ENCODE measurements around the gene LRMDA. TPM values are rescaled to one million over a fixed set of nuclear protein-coding genes. Genes with fewer than 3 reads are reported as not detected.

LRMDA gene
- total RNA-seq, 1 donor from 2014 or later, result 5.2 TPM

DNA sequence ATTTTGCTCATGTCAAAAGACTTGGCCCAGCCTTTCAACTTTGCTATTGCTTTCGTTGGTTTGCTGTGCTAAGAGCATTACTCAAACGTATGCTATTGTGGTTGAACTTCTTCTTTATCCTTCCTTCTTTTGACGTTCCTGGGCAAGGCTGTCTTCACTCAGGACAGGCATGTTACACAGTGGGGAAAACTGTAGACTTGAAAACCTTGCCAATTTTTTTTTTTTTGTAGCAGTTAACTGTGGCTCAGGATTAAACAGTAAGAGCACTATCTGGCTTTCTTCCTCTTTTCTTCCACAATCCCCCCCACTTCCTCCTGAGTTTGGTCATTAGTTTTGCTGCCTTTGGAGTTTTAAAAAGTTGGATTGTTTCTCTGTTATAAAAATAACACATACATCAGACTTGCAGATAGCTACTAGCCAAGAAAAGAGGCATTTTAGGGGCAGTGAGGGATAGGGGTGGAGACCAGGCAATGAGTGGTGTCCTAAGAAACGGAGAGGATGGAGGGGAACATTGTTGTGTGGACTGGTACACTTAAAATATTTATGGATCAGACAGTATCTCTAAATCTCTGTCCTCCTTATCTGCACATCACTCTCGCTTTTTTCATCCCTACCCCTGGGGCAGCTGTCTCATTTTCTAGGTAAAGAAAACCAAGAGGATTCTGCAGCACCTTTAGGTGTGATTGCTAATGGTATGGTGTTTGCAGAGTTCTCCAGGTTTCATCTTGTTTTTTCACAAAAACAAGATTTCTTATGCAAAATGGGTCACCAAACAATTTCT, 181.7 kb downstream of the LRMDA start:
- no peaks in the 10 kb centered on the region for H3K36me3 ChIP-seq
- Mint-ChIP-seq H3K27ac (no peak overlapping the region), H3K27me3 (ENCODE audit: insufficient read depth, low read depth) (peaks cover 7% of the 10 kb centered on the region), H3K9me3 (no peaks in the 10 kb centered on the region), H3K4me1 (peaks cover 24% of the 10 kb centered on the region), H3K4me3 (no peak overlapping the region), H3K36me3 (no peaks in the 10 kb centered on the region)
- no peaks in the 10 kb centered on the region for H3F3A ChIP-seq (ENCODE audit: low read depth)
- no peak overlapping the region for H3K4me3 ChIP-seq
- peaks cover 28% of the 10 kb centered on the region for H3K4me1 ChIP-seq
- H3K4me2 ChIP-seq, result no peak overlapping the region
- H3K27me3 ChIP-seq, result no peaks in the 10 kb centered on the region
- TF ChIP-seq, protein P1, sequence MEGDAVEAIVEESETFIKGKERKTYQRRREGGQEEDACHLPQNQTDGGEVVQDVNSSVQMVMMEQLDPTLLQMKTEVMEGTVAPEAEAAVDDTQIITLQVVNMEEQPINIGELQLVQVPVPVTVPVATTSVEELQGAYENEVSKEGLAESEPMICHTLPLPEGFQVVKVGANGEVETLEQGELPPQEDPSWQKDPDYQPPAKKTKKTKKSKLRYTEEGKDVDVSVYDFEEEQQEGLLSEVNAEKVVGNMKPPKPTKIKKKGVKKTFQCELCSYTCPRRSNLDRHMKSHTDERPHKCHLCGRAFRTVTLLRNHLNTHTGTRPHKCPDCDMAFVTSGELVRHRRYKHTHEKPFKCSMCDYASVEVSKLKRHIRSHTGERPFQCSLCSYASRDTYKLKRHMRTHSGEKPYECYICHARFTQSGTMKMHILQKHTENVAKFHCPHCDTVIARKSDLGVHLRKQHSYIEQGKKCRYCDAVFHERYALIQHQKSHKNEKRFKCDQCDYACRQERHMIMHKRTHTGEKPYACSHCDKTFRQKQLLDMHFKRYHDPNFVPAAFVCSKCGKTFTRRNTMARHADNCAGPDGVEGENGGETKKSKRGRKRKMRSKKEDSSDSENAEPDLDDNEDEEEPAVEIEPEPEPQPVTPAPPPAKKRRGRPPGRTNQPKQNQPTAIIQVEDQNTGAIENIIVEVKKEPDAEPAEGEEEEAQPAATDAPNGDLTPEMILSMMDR (IDR thresholded peaks at IDR 0.05), result no peak
- TF ChIP-seq EZH2phosphoT487 (IDR thresholded peaks at IDR 0.05) (no peak), EZH2 (IDR thresholded peaks at IDR 0.05) (no peak)
- no peak overlapping the region for H3K9ac ChIP-seq
- no peak overlapping the region for H2AFZ ChIP-seq (replicated peaks)
- H3K79me2 ChIP-seq (ENCODE audit: low read depth), result no peaks in the 10 kb centered on the region
- no peak for DNase-seq (ENCODE audit: low spot score)
- H3K27ac ChIP-seq, result no peak overlapping the region
- H4K20me1 ChIP-seq (ENCODE audit: low read depth), result no peaks in the 10 kb centered on the region
- no peaks in the 10 kb centered on the region for H3K9me3 ChIP-seq (ENCODE audit: low read depth)

DNA sequence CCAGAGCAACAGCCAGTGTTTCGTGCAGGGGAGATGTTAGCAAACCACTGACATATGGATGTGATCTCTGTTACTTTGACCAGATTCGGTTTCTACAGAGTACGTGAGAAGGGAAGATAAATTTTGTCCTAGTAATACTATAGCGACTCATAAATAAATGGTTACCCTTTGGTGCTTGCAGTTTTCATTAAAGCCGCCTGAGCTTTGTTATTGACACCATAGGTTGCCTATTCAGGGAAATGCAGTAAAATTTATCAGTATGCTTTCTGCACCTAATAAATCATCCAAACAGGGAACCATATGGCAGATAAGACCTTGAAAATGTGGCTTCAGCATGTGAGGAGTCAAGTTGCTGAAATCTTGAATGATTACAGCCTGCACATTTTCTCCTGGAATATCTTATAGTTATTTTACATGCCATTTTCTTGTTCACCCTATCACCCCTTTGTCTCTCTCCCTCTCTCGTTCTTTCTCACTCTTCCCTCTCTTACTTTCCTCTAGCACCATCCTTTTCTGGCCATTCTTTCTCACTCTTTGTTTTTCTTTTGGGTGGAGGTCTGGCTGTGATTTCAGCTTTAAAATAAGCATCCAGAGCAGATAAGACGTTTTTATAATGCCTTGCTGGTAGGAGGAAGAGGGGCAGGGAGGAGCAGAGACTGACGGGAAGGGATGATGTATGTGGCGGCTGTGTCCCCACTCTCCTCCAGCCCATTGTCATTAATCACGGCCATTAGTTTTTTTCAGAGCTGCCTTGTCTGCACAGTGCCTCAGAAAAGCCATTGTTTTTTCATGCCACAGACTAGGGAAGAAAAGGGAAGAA, 182.5 kb downstream of the LRMDA start:
- Mint-ChIP-seq H3K36me3 (no peaks in the 10 kb centered on the region), H3K9me3 (no peaks in the 10 kb centered on the region), H3K27me3 (ENCODE audit: insufficient read depth, low read depth) (peaks cover 7% of the 10 kb centered on the region), H3K27ac (no peak overlapping the region), H3K4me3 (no peak overlapping the region), H3K4me1 (peaks cover 24% of the 10 kb centered on the region)
- Histone ChIP-seq H3F3A (ENCODE audit: low read depth) (no peaks in the 10 kb centered on the region), H3K9me3 (ENCODE audit: low read depth) (no peaks in the 10 kb centered on the region), H3K27ac (no peak overlapping the region), H3K4me2 (peak overlapping the region; percentile 21), H3K9ac (no peak overlapping the region), H2AFZ (replicated peaks) (peak overlapping the region; percentile 64), H3K27me3 (no peaks in the 10 kb centered on the region), H3K4me3 (no peak overlapping the region), H3K79me2 (ENCODE audit: low read depth) (no peaks in the 10 kb centered on the region), H4K20me1 (ENCODE audit: low read depth) (no peaks in the 10 kb centered on the region), H3K4me1 (peaks cover 28% of the 10 kb centered on the region), H3K36me3 (no peaks in the 10 kb centered on the region)
- TF ChIP-seq, protein P1 (IDR thresholded peaks at IDR 0.05), result no peak
- TF ChIP-seq EZH2phosphoT487 (IDR thresholded peaks at IDR 0.05), result no peak
- no peak for TF ChIP-seq EZH2 (IDR thresholded peaks at IDR 0.05)
- peak; percentile 37 for DNase-seq (ENCODE audit: low spot score)

DNA sequence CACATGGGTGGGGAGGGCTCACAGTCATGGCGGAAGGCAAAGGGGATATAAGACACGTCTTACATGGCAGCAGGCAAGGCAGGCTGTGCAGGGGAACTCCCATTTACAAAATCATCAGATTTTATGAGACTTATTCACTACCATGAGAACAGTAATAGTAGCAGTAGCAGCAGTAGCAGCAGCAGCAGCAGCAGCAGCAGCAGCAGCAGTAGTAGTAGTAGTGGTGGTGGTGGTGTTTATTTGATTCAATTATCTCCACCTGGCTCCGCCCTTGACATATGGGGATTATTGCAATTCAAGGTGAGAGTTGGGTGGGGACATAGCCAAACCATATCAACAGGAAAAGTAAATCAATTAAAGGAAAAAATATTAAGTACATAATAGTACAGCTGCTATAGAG, 184.7 kb downstream of the LRMDA start:
- Histone ChIP-seq H3K9me3 (ENCODE audit: low read depth) (no peaks in the 10 kb centered on the region), H3K27ac (no peak overlapping the region), H3K27me3 (no peaks in the 10 kb centered on the region), H3K4me1 (peaks cover 28% of the 10 kb centered on the region), H2AFZ (replicated peaks) (no peak overlapping the region), H4K20me1 (ENCODE audit: low read depth) (no peaks in the 10 kb centered on the region), H3K9ac (no peak overlapping the region), H3K4me2 (no peak overlapping the region), H3F3A (ENCODE audit: low read depth) (no peaks in the 10 kb centered on the region), H3K36me3 (no peaks in the 10 kb centered on the region), H3K79me2 (ENCODE audit: low read depth) (no peaks in the 10 kb centered on the region), H3K4me3 (no peak overlapping the region)
- H3K4me1 Mint-ChIP-seq, result peaks cover 24% of the 10 kb centered on the region
- TF ChIP-seq, protein P1 (IDR thresholded peaks at IDR 0.05), result no peak
- no peak for TF ChIP-seq EZH2phosphoT487 (IDR thresholded peaks at IDR 0.05)
- no peak for TF ChIP-seq EZH2 (IDR thresholded peaks at IDR 0.05)
- H3K27me3 Mint-ChIP-seq (ENCODE audit: insufficient read depth, low read depth), result peaks cover 9% of the 10 kb centered on the region
- H3K36me3 Mint-ChIP-seq, result no peaks in the 10 kb centered on the region
- no peak overlapping the region for H3K27ac Mint-ChIP-seq
- no peaks in the 10 kb centered on the region for H3K9me3 Mint-ChIP-seq
- no peak for DNase-seq (ENCODE audit: low spot score)
- H3K4me3 Mint-ChIP-seq, result no peak overlapping the region

Data from neural progenitor cell (in vitro differentiated cells).